Measurements from ENCODE around the gene BICC1. TPM values are rescaled to one million over a fixed set of nuclear protein-coding genes. Genes with fewer than 3 reads are reported as not detected.

BICC1 gene
- total and polyA plus RNA-seq, 4 donors: 0.82 to 6.1 (median 4.5) TPM

DNA sequence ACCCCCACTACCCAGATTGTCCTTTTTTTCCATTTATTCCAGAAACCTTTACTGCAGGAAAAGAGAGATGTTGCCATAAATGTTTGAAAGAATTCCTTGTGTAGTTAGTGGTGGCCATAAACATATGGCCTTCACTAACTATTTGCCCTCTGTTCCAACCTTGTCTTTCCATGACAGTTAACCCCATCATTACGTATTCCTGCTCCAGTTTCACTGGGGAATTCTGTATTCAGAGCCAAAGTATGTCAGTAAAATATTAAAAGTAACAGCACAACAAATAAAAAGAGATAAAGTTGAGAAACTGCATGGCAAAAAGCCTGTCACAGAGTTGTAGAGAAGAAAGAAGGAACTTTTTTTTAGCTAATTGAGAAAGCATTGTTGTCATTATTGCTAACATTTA is 261.3 kb downstream of the BICC1 start:
- H3K9me3 ChIP-seq (ENCODE audit: control insufficient read depth in 4 of 4, low read length in 3 of 4): no peaks in the 10 kb centered on the region
- DNase-seq (ENCODE audit: low spot score): no peak
- WGBS: 65% methylated on average over 1 of the region's 1 CpG
- H3K4me3 ChIP-seq (ENCODE audit: low read depth in 1 of 3, low read length in 3 of 3): no peak overlapping the region
- no peak for TF ChIP-seq TAF1 (conservative IDR thresholded peaks at IDR 0.05)
- TF ChIP-seq, protein P1, sequence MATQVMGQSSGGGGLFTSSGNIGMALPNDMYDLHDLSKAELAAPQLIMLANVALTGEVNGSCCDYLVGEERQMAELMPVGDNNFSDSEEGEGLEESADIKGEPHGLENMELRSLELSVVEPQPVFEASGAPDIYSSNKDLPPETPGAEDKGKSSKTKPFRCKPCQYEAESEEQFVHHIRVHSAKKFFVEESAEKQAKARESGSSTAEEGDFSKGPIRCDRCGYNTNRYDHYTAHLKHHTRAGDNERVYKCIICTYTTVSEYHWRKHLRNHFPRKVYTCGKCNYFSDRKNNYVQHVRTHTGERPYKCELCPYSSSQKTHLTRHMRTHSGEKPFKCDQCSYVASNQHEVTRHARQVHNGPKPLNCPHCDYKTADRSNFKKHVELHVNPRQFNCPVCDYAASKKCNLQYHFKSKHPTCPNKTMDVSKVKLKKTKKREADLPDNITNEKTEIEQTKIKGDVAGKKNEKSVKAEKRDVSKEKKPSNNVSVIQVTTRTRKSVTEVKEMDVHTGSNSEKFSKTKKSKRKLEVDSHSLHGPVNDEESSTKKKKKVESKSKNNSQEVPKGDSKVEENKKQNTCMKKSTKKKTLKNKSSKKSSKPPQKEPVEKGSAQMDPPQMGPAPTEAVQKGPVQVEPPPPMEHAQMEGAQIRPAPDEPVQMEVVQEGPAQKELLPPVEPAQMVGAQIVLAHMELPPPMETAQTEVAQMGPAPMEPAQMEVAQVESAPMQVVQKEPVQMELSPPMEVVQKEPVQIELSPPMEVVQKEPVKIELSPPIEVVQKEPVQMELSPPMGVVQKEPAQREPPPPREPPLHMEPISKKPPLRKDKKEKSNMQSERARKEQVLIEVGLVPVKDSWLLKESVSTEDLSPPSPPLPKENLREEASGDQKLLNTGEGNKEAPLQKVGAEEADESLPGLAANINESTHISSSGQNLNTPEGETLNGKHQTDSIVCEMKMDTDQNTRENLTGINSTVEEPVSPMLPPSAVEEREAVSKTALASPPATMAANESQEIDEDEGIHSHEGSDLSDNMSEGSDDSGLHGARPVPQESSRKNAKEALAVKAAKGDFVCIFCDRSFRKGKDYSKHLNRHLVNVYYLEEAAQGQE (IDR thresholded peaks at IDR 0.05): no peak
- H3K9ac ChIP-seq (ENCODE audit: low read depth in 1 of 2, low read length in 2 of 2): no peak overlapping the region
- no peaks in the 10 kb centered on the region for H3K27me3 ChIP-seq (ENCODE audit: control insufficient read depth in 4 of 4, insufficient read depth in 4 of 4, low read length in 3 of 4)
- H3K4me1 ChIP-seq (ENCODE audit: control insufficient read depth in 4 of 4, insufficient read depth in 4 of 4, low read length in 3 of 4): no peaks in the 10 kb centered on the region
- no peaks in the 10 kb centered on the region for H3K36me3 ChIP-seq (ENCODE audit: control insufficient read depth in 4 of 4, insufficient read depth in 3 of 4, low read depth in 1 of 4, low read length in 3 of 4)
- H3K27ac ChIP-seq (ENCODE audit: low read depth in 1 of 2, low read length in 2 of 2): no peak overlapping the region

DNA sequence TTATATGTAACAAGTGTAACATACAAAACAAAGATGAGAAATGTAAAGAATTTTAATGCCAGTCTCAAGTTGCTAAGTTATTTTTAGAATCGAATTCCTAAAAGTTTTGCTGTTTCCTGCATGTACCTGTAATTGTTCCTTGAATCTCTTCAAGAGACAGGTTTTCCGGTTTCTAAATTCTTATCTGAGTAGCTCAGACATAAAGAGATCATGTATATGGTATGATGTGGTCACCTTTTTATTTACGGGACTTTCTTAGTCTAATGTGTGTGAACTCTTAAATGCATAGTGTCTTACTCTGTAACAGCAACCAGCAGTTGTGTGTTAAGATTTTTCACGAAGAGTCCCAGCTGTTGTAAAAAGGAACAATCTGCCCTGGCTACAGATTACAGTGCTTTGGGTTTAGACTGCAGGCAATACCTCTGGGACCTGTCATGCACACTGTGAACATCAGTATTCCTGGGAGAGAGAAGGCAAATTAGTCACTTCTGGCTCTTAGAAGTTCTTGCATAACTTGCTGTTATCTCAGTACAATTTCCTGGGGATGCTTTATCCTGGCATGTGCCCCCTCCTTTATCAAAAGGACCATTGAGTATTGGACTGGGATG is 263.4 kb downstream of the BICC1 start:
- H3K27me3 ChIP-seq (ENCODE audit: control insufficient read depth in 4 of 4, insufficient read depth in 4 of 4, low read length in 3 of 4): no peaks in the 10 kb centered on the region
- no peaks in the 10 kb centered on the region for H3K9me3 ChIP-seq (ENCODE audit: control insufficient read depth in 4 of 4, low read length in 3 of 4)
- no peak overlapping the region for H3K27ac ChIP-seq (ENCODE audit: low read depth in 1 of 2, low read length in 2 of 2)
- no peak for DNase-seq (ENCODE audit: low spot score)
- TF ChIP-seq CTCF (IDR thresholded peaks at IDR 0.05; ENCODE audit: low read depth, low read length, missing input control): no peak
- TF ChIP-seq, protein P2, sequence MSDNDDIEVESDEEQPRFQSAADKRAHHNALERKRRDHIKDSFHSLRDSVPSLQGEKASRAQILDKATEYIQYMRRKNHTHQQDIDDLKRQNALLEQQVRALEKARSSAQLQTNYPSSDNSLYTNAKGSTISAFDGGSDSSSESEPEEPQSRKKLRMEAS (IDR thresholded peaks at IDR 0.05): no peak
- H3K36me3 ChIP-seq (ENCODE audit: control insufficient read depth in 4 of 4, insufficient read depth in 3 of 4, low read depth in 1 of 4, low read length in 3 of 4): no peaks in the 10 kb centered on the region
- no peak overlapping the region for H3K4me3 ChIP-seq (ENCODE audit: low read depth in 1 of 3, low read length in 3 of 3)
- no peak overlapping the region for H3K9ac ChIP-seq (ENCODE audit: low read depth in 1 of 2, low read length in 2 of 2)
- 71% methylated on average over 4 of the region's 4 CpGs for WGBS
- H3K4me1 ChIP-seq (ENCODE audit: control insufficient read depth in 4 of 4, insufficient read depth in 4 of 4, low read length in 3 of 4): peaks cover 0 to 2% (median under 1%) of the 10 kb centered on the region in 4 donors

DNA sequence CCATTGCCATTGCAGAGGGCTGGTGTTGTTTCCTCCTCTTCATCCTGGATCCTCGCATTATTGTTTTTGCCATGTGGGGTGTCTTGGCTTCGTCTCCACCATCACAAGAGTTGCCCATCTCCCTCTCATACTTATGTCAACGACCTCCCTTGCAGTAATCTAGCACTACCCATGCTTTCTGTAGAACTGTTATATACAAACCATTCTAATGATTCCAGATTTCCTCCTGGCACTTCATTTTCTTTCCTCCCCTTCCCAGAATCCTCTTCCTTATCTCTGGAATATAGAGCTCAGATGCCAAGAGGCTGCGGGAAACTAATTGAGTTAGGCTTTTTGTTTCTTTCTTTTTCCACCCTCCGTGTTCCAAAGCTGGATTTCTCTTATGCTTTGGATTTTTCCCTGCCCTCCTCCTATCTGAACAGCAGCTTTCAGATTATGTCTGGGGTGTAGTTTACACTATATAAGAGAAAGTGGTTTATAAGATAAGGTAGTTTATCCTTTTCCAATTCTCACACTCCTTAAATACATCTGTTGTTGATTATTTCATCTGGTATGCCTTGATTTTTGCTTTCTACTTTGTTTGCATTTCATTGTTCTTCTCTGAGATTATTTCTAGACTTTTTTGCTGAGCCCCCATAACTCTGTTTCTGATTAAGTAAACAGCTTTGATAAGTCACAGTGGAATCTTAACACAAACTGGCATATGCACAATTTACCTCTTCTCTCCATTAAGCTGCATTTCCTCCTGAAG is 264.1 kb downstream of the BICC1 start:
- Histone ChIP-seq H3K9me3 (ENCODE audit: control insufficient read depth in 4 of 4, low read length in 3 of 4) (no peaks in the 10 kb centered on the region), H3K36me3 (ENCODE audit: control insufficient read depth in 4 of 4, insufficient read depth in 3 of 4, low read depth in 1 of 4, low read length in 3 of 4) (no peaks in the 10 kb centered on the region), H3K4me3 (ENCODE audit: low read depth in 1 of 3, low read length in 3 of 3) (no peak overlapping the region), H3K4me1 (ENCODE audit: control insufficient read depth in 4 of 4, insufficient read depth in 4 of 4, low read length in 3 of 4) (peaks cover 0 to 9% (median 4%) of the 10 kb centered on the region in 4 donors), H3K9ac (ENCODE audit: low read depth in 1 of 2, low read length in 2 of 2) (no peak overlapping the region), H3K27me3 (ENCODE audit: control insufficient read depth in 4 of 4, insufficient read depth in 4 of 4, low read length in 3 of 4) (no peaks in the 10 kb centered on the region), H3K27ac (ENCODE audit: low read depth in 1 of 2, low read length in 2 of 2) (no peak overlapping the region)
- 78% methylated on average over 5 of the region's 5 CpGs for WGBS
- DNase-seq (ENCODE audit: low spot score): no peak
- TF ChIP-seq, protein P1 (IDR thresholded peaks at IDR 0.05): no peak
- no peak for TF ChIP-seq FOXA1 (IDR thresholded peaks at IDR 0.05)

Measured in liver (tissue), 9 donors.